Gastrocnemius medialis (tissue), 4 donors: ENCODE measurements around the gene LRRC4C.

Experiments used
- POLR2A ChIP-seq, 2 donors: fragments of 450-650 bp; IDR thresholded peaks; one replicate each; pipeline ENCODE4 v1.6.1; 2017; ENCODE audit warnings: antibody characterized with exemption in 2 of 2, mild to moderate bottlenecking in 2 of 2, moderate library complexity in 2 of 2
- TF ChIP-seq, protein P1 (sequence below), 5 experiments: fragments of 450-650 bp in 3 of 5; fragments of 200-600 bp in 2 of 5; sonication (generic) in 2 of 5; IDR thresholded peaks in 4 of 5; conservative IDR thresholded peaks in 1 of 5; 1 replicate in 4 of 5; 2 replicates in 1 of 5; pipeline ENCODE4 v1.5.1; 2016 to 2019; ENCODE audit warnings: antibody characterized with exemption in 5 of 5, mild to moderate bottlenecking in 3 of 5, moderate library complexity in 3 of 5

DNA sequence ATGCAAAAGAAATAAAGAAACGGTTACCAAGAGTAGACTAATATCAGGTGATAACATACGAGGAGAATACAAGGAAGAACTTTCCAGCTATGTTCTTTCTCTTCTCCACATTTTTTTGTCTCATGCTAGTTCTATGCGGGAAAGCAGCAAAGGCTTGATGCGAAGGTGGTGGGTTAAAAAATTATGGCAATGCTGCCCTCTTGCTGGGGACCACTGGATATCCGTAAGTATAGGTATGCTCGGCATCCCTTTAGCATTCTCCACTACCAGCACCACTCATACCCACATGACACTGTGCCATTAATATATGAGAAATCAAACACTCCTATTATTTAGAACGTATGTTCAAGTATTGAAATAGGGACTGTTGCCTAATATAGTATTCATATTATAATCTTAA is 776.4 kb downstream of the LRRC4C start:
- TF ChIP-seq, protein P1, sequence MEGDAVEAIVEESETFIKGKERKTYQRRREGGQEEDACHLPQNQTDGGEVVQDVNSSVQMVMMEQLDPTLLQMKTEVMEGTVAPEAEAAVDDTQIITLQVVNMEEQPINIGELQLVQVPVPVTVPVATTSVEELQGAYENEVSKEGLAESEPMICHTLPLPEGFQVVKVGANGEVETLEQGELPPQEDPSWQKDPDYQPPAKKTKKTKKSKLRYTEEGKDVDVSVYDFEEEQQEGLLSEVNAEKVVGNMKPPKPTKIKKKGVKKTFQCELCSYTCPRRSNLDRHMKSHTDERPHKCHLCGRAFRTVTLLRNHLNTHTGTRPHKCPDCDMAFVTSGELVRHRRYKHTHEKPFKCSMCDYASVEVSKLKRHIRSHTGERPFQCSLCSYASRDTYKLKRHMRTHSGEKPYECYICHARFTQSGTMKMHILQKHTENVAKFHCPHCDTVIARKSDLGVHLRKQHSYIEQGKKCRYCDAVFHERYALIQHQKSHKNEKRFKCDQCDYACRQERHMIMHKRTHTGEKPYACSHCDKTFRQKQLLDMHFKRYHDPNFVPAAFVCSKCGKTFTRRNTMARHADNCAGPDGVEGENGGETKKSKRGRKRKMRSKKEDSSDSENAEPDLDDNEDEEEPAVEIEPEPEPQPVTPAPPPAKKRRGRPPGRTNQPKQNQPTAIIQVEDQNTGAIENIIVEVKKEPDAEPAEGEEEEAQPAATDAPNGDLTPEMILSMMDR (IDR thresholded peaks at IDR 0.05 in 4 of 5, conservative IDR thresholded peaks at IDR 0.05 in 1 of 5), result no peak
- no peak for TF ChIP-seq POLR2A (IDR thresholded peaks at IDR 0.05)
